Cerebellar nuclear complex (tissue), 1 donor: ENCODE measurements around the gene UBAC1.

Experiments
- DNase-seq, 2 experiments: peaks; one replicate each; lab custom pipeline; 2025; lab: John Stamatoyannopoulos, UW

The UBAC1 gene

DNA sequence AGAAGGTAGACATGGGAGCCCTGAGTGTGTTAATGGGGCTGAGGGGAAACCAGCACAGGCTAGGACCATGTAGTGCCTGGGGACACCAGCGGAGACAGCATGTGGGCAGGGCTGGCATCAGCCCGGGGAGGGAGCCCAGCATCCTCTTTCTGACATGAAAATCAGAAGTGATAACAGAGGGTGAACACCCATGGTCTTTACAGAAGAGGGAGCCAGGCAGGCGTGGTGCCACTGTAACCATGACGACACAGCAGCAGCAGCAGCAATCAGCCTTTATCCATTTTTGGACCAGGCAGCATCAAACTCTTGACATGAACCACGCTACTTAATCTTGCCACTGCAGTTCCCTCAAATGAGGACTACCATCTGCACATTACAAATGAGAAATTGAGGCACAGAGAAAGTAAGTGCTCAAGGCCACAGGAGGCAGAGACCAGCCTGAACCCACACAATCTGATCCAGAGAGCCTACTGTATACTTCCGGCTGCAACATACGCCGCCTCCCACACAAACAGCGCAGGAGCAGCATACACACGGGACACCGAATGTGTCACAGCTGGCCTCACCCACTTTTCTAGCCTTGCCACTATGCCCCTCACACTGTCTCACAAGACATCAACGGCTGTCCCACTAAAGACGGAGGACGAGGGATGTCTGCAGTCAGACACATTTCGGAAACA is 77.6 kb downstream of the UBAC1 start:
- no peak for DNase-seq
